ENCODE measurements around the gene TEX53.

DNA sequence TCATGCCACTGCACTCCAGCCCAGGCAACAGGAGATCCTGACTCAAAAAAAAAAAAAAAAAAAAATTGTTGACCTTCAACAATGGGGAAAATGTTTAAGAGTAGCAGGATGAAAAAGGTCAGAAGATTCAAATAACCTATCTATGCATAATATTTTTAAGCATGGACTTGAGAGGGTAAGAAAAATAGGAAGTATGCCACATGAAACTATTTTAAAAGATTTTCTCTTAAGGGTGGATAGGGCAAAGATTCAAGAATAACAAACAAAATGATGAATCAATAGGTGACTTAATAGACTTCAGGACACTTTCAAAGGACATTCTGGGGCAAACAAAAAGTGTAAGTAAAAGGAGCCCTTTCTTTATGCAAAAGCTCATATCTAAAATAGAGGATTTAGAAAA, 21.2 kb upstream of the TEX53 start:
- no peak for TF ChIP-seq CTCF (IDR thresholded peaks at IDR 0.05; ENCODE audit: low read depth, low read length)
- TF ChIP-seq EZH2phosphoT487 (IDR thresholded peaks at IDR 0.05; ENCODE audit: low read depth): no peak

All from OCI-LY3 (cell line).